GM19452 (cell line): Measurements from ENCODE around the gene UBL3.

Experiments used
- ATAC-seq: cut with Tn5 transposase; IDR thresholded peaks from one replicate; pipeline ENCODE4 v1.9.1; 2021; ENCODE audit not compliant: unreplicated experiment

UBL3 gene

GRCh38 chr13:29760544-29760943, 89.9 kb downstream of the UBL3 start:
- no peak for ATAC-seq

GRCh38 chr13:29758531-29759114, 91.8 kb downstream of the UBL3 start:
- ATAC-seq, result peak; percentile 84

- ATAC-seq, result no peak
These were observed 93.9 kb downstream of the UBL3 start for GRCh38 chr13:29756506-29756905.

- no peak for ATAC-seq
These were observed 96.0 kb downstream of the UBL3 start for GRCh38 chr13:29754473-29754806.

- no peak for ATAC-seq
These were observed 96.6 kb downstream of the UBL3 start for GRCh38 chr13:29753618-29754472.

GRCh38 chr13:29752175-29752574, 98.2 kb downstream of the UBL3 start:
- ATAC-seq, result no peak

- ATAC-seq, result no peak
These were observed 100.3 kb downstream of the UBL3 start for GRCh38 chr13:29750183-29750530.

- ATAC-seq, result no peak
These were observed 100.8 kb downstream of the UBL3 start for GRCh38 chr13:29749401-29750182.

GRCh38 chr13:29748097-29748496, 102.3 kb downstream of the UBL3 start:
- ATAC-seq, result no peak

- no peak for ATAC-seq
These were observed 104.2 kb downstream of the UBL3 start for GRCh38 chr13:29746148-29746677.

- ATAC-seq, result no peak
These were observed 104.7 kb downstream of the UBL3 start for GRCh38 chr13:29745704-29746103.

- ATAC-seq, result no peak
These were observed 107.1 kb downstream of the UBL3 start for GRCh38 chr13:29743201-29743786.

GRCh38 chr13:29740961-29741360, 109.5 kb downstream of the UBL3 start:
- ATAC-seq, result no peak

- ATAC-seq, result no peak
These were observed 113.4 kb downstream of the UBL3 start for GRCh38 chr13:29737061-29737460.

- ATAC-seq, result no peak
These were observed 117.2 kb downstream of the UBL3 start for GRCh38 chr13:29733147-29733611.

GRCh38 chr13:29730253-29730652, 120.2 kb downstream of the UBL3 start:
- ATAC-seq, result no peak

- ATAC-seq, result no peak
These were observed 128.0 kb downstream of the UBL3 start for GRCh38 chr13:29722415-29722814.

GRCh38 chr13:29721766-29722165, 128.7 kb downstream of the UBL3 start:
- no peak for ATAC-seq

GRCh38 chr13:29718694-29719093, 131.7 kb downstream of the UBL3 start:
- ATAC-seq, result no peak

- ATAC-seq, result no peak
These were observed 133.9 kb downstream of the UBL3 start for GRCh38 chr13:29716493-29716892.
